Transverse colon (tissue), 4 donors: ENCODE results near the gene ERN2. TPM values are rescaled to one million over a fixed set of nuclear protein-coding genes. Genes with fewer than 3 reads are reported as not detected.

Source experiments
- DNase-seq: peaks from one replicate; pipeline ENCODE4 v3.0.0-alpha.2; 2019
- H3K27ac ChIP-seq, 4 donors: fragments of 200-600 bp; sonication (generic); 2 replicates each; pipeline ENCODE4 v1.5.1; 2016 to 2018; ENCODE audit warnings: inconsistent platforms in 4 of 4
- H3K27me3 ChIP-seq: fragments of 200-600 bp; sonication (generic); 2 replicates; pipeline ENCODE4 v1.5.1; 2017; ENCODE audit warnings: inconsistent platforms
- H3K36me3 ChIP-seq, 4 donors: fragments of 200-600 bp; sonication (generic); 2 replicates each; pipeline ENCODE4 v1.5.1; 2017 to 2019; ENCODE audit warnings: inconsistent platforms in 4 of 4
- H3K4me1 ChIP-seq, 4 donors: fragments of 200-600 bp; sonication (generic); 2 replicates each; pipeline ENCODE4 v1.5.1; 2017 to 2020; ENCODE audit warnings: inconsistent platforms in 4 of 4
- H3K4me3 ChIP-seq, 4 donors: fragments of 200-600 bp; sonication (generic); 1 replicate in 1 of 4; 2 replicates in 3 of 4; pipeline versions ENCODE4 v1.5.1 to v1.6.1; 2017 to 2019; ENCODE audit warnings: inconsistent platforms in 4 of 4
- H3K9me3 ChIP-seq, 2 donors: fragments of 200-600 bp; sonication (generic); 2 replicates each; pipeline ENCODE4 v1.5.1; 2017 to 2019; ENCODE audit warnings: inconsistent platforms in 2 of 2
- CTCF ChIP-seq, 5 experiments: fragments of 200-600 bp in 3 of 5; fragments of 450-650 bp in 2 of 5; sonication (generic) in 3 of 5; IDR thresholded peaks; 1 replicate in 2 of 5; 2 replicates in 3 of 5; pipeline ENCODE4 v1.5.1; 2016 to 2017; ENCODE audit warnings: antibody characterized with exemption in 5 of 5, inconsistent platforms in 3 of 5, mild to moderate bottlenecking in 2 of 5, moderate library complexity in 1 of 5
- EP300 ChIP-seq: sonication (generic); formaldehyde crosslinking; IDR thresholded peaks from one replicate; pipeline ENCODE4 v1.6.1; 2017; ENCODE audit warnings: antibody characterized with exemption, low read depth
- POLR2A ChIP-seq: fragments of 450-650 bp; IDR thresholded peaks from one replicate; pipeline ENCODE4 v1.6.1; 2016; ENCODE audit warnings: antibody characterized with exemption, mild to moderate bottlenecking, moderate library complexity
- POLR2AphosphoS5 ChIP-seq, 3 donors: sonication (generic); formaldehyde crosslinking; IDR thresholded peaks; one replicate each; pipeline ENCODE4 v1.6.1; 2016; ENCODE audit warnings: antibody characterized with exemption in 3 of 3
- WGBS, 2 donors: methylation state at CpG; one replicate each; pipeline ENCODE4 v1.1.5; 2018; ENCODE audit warnings: low coverage in 1 of 2; 5-methylcytosine and 5-hydroxymethylcytosine counted together
- in situ Hi-C, 4 donors: fragments of 200-750 bp; cut with MboI; loops; one replicate each; pipeline versions ENCODE4 v1.15.0 to v1.15.1; 2017; ENCODE audit warnings: low sequenced_read_pairs in 3 of 4, low pct_ligation_motif_present in 1 of 4, low pct_unique_long_range_greater_than_20kb in 1 of 4
- intact Hi-C: fragments of 100-400 bp; cut with DNase I; formaldehyde crosslinking; loops from one replicate; pipeline ENCODE4 v1.15.1; 2023; ENCODE audit warnings: low total_unique reads
- total RNA-seq, 4 donors: library from RNA; depleted of rRNA; stranded (reverse); fragments of >200 nt; gene quantifications; one replicate each; pipeline ENCODE4 v1.1.0, GENCODE V29; 2016

ERN2 gene
- total RNA-seq, 4 donors from 2014 or later: 114 to 408 (median 168) TPM

- WGBS, 2 donors: 96% methylated on average over 10 of the region's 10 CpGs; no CpG with 5 or more reads in 1 of the 2 donors
- peaks cover 0 to 32% (median 14%) of the 10 kb centered on the region in 4 donors for H3K36me3 ChIP-seq
- no peak overlapping the region for H3K27ac ChIP-seq
- in situ Hi-C loops: no loop called here
- no peaks in the 10 kb centered on the region for H3K9me3 ChIP-seq
- no peaks in the 10 kb centered on the region for H3K4me1 ChIP-seq
- intact Hi-C loops: no loop called here
- H3K4me3 ChIP-seq: no peak overlapping the region
- TF ChIP-seq CTCF (IDR thresholded peaks at IDR 0.05) (no peak), POLR2A (no peak), EP300 (no peak), POLR2AphosphoS5 (IDR thresholded peaks at IDR 0.05) (no peak)
- DNase-seq: no peak
- H3K27me3 ChIP-seq: no peaks in the 10 kb centered on the region
Measured at GRCh38 chr16:23691483-23692189, 21.4 kb downstream of the ERN2 start.

- Histone ChIP-seq H3K36me3 (peaks cover 0 to 35% (median 14%) of the 10 kb centered on the region in 4 donors), H3K4me1 (no peaks in the 10 kb centered on the region), H3K4me3 (no peak overlapping the region), H3K9me3 (no peaks in the 10 kb centered on the region), H3K27me3 (no peaks in the 10 kb centered on the region), H3K27ac (no peak overlapping the region)
- intact Hi-C loops: no loop called here
- WGBS, 2 donors: 95% methylated on average over 20 of the region's 25 CpGs; no CpG with 5 or more reads in 1 of the 2 donors
- no peak for TF ChIP-seq EP300
- TF ChIP-seq POLR2A: no peak
- TF ChIP-seq CTCF (IDR thresholded peaks at IDR 0.05): no peak
- no peak for TF ChIP-seq POLR2AphosphoS5 (IDR thresholded peaks at IDR 0.05)
- in situ Hi-C loops: no loop called here
- DNase-seq: no peak
Measured at GRCh38 chr16:23690771-23691482, 22.1 kb downstream of the ERN2 start.

GRCh38 chr16:23689442-23690187 is 23.4 kb downstream of the ERN2 start:
- no peak overlapping the region for H3K27ac ChIP-seq
- H3K27me3 ChIP-seq: no peaks in the 10 kb centered on the region
- no peak for TF ChIP-seq POLR2A
- no peak for TF ChIP-seq EP300
- no peak for TF ChIP-seq CTCF (IDR thresholded peaks at IDR 0.05)
- peaks cover 0 to 37% (median 14%) of the 10 kb centered on the region in 4 donors for H3K36me3 ChIP-seq
- 95 to 100% methylated on average over 1 to 35 of the region's 36 CpGs for WGBS, 2 donors
- no peak for DNase-seq
- intact Hi-C loops: no loop called here
- H3K9me3 ChIP-seq: no peaks in the 10 kb centered on the region
- in situ Hi-C loops: no loop called here
- no peaks in the 10 kb centered on the region for H3K4me1 ChIP-seq
- H3K4me3 ChIP-seq: no peak overlapping the region
